Left lobe of liver (tissue), 2 donors: ENCODE measurements around the gene MRPS5. TPM values are rescaled to one million over a fixed set of nuclear protein-coding genes. Genes with fewer than 3 reads are reported as not detected.
"Not testable (repeated sequence)": the region's sequence is repeated elsewhere in the genome, so short reads cannot be mapped to it uniquely, and the experiment has no call there.

Experiments used
- ATAC-seq: fragments of 200-7000 bp; cut with Tn5 transposase; one replicate; pipeline ENCODE4 v1.9.1; 2020; ENCODE audit warnings: mild to moderate bottlenecking, moderate library complexity
- DNase-seq: peaks from one replicate; pipeline ENCODE4 v3.0.0-alpha.2; 2020; ENCODE audit warnings: low spot score
- total RNA-seq: library from RNA; stranded (reverse); gene quantifications from one replicate; pipeline ENCODE4 v1.2.1, GENCODE V29; 2021
- donor health status: DM: no; HTN: no; CAD: no; lungs with moderate emphysema.
- donor health status: DM: no; HTN: yes; CAD: no.

Gene MRPS5
- 34.7 TPM for total RNA-seq

DNA sequence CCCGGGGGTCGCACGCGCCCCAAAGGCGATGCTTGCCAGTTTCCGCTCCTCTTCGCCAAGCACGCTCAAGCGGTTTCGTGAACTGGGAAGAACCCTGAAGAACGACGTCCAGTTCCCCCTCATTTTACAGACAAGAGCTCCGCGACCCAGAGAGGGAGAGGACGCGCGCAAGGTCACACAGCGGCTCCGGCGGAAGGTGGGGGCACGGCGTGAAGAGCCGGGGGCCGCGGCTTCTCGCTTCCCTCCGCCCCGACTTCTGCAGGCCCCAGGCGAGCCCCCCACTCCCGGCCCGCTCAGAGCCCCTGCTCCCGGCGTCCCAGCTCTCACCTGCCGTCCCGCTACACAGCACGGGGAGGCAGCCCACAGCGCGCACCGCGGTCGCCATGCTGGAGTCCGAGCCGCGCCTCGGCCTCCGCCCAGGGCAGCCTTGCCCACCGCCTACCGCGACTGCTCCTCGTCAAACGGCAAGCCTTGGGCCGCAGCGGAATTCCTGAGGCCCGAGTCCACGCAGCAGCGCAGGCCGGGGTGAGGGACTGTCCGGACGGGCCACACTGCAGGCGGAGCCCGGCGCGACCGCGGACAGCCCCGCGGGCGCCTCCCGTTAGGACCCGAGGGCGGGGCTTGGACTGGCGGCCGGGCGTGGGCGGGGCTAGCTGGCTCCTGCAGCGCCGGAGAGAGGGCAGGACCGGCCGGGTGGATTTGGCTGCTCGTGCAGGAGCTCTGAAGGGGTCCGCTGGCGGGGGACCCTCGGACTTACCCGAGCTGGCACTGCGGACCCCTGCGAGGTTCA, at the start of gene MRPS5:
MRPS5 (minus strand) TSS at position 402 of the 790 bp plus-strand sequence; CDS start at position 385, 17 bp downstream.
- peak; percentile 90 for DNase-seq
- peak; percentile 97 for ATAC-seq

DNA sequence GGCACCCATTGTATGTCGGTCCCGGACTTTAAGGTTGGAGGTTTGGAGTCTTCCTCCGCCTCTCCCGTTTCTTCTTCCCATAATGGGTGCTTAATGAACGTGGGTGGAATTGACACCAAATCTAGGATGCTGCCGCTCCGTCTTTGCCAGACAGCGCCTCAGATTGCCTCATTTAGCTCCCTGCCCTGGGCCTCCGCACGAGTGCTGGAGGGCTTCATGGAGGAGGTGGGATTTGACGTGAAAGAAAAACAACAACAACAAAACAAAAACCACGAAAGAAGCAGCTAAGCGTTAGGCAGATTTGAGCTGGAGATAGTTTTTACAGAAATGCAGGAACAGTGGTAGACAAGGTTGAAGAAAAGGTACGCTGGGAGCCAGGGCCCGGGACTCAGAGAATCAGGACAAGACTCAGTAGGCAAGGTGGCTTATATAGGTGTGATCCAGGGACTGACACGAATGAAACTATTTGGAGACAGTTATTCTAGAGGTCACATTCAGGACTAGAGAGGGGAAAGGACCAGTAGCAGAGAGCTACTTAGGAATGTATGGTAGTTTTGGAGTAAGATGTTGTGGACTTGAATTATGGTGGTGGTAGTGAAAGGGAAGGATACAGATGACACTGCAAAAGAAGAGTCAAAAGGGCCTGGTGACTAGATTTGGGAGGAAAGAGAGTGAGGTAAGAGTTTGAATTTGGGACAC, 44.6 kb upstream of the MRPS5 start:
- DNase-seq (no peak), ATAC-seq (peak; percentile 20)

GRCh38 chr2:95165371-95166064, 43.9 kb upstream of the MRPS5 start, which contains the start of gene ZNF2:
Gene ZNF2 (plus strand): TSS chr2:95165809. CDS start chr2:95176227, 10,418 bp downstream.
- DNase-seq (peak; percentile 99), ATAC-seq (peak; percentile 96)

- DNase-seq: no peak
- ATAC-seq: no peak
These were observed 43.4 kb upstream of the MRPS5 start for GRCh38 chr2:95165030-95165370.

DNA sequence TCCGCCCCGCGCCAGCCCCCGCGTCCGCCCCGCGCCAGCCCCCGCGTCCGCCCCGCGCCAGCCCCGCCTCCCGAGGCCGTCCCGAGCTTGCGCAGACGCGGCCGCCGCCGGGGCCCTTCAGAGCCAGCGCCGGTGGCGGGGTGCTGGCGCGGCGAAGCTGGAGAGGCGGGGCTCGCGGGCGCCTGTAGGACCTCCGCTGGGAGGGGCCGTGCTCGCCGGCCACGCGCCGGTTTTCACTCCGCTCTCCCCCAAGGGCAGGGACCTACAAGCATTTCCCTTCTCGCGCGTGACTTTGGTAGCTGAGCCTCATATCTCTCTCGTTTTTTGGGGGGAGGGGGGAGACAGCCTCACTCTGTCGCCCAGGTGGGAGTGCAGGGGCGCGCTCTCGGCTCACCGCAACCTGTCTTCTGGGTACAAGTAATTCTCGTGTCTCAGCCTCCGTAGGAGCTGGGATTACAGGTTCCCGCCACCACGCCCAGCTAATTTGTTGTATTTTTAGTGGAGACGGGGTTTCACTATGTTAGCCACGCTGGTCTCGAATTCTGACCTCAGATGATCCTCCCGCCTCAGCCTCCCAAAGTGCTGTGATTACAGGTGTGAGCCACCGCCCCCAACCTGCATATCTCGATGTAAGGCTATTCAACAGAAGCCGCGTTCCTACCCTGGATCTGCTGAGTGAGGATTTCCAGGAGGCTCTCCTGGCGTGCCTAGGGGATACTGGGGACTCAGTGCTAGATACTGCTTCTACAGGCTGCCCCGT, 38.3 kb upstream of the MRPS5 start, which contains the start of gene ZNF514:
ZNF514 (minus strand) TSS at position 159 of the 760 bp plus-strand sequence. CDS start 6,595 bp downstream, outside the sequence.
- ATAC-seq (peak; percentile 94), DNase-seq (peak; percentile 76)

DNA sequence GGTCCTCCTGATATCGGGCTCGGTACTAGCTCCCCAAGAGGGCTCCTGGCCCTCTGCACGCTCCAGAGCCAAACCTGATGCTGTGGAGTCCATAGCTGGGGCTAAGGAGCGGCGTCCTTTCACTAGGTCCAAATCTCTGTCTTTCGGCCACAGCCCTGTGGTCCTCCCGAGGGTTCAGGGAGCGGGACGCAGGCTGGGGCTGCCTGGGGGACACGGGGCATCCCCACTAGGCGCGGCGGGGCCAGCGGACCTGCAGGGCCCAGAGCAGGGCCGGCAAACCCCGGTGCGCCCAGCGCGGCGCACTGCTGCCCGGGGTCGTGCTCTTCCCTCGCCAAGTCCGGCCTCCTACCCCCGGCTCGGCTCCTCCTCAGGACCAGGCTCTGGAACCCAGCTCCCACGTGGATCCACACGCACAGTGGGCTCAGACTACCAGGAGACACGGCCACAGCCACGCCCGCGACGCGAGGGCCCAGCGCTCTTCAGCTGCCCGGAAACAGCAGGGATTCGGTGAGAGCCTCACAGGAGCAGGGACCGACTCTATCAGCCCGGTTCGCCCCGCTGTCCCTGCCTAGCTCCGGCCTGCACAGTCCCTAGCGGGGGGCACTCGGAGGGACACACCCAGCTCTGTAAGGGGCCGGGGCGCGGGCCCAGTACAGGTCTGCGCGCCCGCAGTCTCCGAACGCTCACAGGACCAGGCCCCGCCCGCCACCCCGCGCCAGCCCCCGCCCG, 37.4 kb upstream of the MRPS5 start:
- peak; percentile 67 for ATAC-seq
- DNase-seq: peak; percentile 64

DNA sequence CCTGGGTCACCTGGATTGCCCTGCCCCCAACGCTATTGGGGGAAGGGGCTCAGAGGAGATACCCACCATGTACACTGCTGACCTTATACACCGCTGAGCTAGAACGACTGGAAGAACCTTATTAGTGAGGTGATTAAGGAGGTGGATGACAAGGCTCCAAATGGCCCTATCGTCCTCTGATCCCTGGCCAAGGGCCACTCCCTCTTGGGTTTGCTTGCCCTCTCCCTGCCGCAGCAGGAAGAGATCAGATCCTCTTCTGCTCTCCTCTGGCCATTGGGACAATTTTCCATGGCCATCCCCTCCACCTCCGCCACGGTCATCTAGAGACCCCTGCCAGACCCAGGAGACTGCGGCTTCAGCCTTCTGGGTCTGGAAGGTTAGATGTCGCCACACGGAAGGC, 36.8 kb upstream of the MRPS5 start:
- ATAC-seq (no peak), DNase-seq (no peak)

DNA sequence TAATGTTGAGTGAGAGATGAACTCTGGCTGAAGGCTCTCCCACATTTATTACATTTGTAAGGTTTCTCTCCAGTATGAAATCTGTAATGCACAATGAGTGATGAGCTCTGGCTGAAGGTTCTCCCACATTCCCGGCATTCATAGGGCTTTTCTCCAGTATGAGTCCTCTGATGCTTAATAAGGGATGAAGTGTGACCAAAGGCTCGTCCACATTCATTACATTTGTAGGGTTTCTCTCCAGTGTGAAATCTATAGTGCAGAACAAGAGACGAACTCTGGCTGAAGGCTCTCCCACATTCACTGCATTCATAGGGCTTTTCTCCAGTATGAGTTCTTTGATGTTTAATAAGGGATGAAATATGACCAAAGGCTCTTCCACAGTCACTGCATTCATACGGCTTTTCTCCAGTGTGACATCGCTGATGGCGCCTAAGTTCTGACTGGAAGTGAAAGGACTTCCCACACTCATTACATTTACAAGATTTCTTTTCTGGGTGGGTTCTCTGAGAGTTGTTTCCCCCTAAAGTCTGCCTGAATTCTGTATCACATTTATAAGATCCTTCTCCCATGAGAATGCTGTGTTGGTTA, 27.9 kb upstream of the MRPS5 start:
- ATAC-seq (no peak), DNase-seq (no peak)

DNA sequence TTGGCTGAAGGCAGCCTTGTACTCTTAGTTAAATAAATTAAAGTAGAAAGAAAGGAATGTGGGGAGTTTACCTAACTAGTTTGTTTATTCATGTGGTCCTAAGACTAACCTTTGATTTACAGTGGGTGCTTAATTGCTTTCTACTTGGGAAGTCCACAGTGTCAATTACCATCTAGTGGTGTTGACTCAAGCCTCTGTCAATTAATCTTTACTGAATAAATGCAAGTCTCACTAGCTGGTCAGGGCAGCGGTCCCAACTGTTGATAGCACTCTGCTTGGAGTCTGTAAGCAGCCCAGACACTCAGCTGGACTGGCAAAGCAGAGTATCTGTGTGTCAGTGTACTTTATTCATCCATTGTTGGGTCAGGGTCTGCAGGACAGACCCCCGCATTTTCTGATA, 22.2 kb upstream of the MRPS5 start:
- DNase-seq (no peak), ATAC-seq (no peak)

GRCh38 chr2:95138702-95139101, 17.1 kb upstream of the MRPS5 start:
- no peak for ATAC-seq
- no peak for DNase-seq

DNA sequence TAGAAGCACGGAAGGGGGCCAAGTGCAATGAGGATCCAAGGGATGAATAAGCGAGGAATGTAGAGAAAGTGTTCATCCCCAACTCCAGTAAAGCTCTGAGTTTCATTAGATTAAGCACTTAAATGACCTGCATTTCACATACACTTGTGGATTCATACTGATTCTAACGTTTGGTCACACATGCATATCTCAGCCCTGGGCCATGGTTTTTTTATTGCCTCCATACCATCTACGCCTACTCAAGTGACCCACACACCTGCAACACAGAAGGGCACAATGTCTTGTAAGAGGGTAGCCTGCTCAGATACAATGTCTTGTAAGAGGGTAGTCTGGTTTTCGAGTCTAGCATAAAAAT, 566 bp upstream of the MRPS5 start:
- ATAC-seq (no peak), DNase-seq (no peak)

DNA sequence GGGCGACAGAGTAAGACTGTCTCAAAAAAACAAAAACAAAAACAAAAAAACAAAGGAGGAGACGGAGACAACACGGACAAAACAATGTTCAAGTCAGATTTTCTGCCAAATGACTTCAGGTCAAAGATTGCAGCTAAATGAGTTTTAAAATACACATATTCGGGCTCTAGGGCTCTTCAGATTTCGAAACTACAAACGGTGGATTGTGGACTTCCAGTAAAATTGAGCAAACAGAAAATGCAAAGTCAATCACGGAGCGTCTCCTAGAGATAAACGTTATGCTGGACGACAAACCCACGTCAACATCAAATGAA, 558 bp downstream of the MRPS5 start:
- ATAC-seq: peak; percentile 63
- DNase-seq: no peak

DNA sequence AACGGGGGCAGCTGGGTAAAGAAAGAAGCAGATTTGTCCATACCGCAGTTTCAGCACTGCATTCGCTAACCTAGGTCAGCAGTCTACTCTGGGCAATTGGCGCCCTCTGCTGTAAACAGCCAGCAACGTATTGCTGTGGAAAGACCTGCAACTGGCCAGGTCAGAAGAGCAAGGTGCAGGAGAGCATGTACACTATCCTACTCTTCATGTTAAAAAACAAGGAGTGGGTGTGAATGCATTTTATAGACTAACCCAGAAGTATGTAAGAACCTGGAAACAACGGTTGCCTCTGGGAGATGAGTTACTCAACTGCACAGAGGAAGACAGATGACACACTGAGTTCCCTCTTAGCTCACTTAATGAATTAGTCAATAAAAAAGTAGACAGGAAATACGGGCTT, 6.2 kb downstream of the MRPS5 start:
- peak; percentile 78 for DNase-seq
- ATAC-seq: peak; percentile 100

DNA sequence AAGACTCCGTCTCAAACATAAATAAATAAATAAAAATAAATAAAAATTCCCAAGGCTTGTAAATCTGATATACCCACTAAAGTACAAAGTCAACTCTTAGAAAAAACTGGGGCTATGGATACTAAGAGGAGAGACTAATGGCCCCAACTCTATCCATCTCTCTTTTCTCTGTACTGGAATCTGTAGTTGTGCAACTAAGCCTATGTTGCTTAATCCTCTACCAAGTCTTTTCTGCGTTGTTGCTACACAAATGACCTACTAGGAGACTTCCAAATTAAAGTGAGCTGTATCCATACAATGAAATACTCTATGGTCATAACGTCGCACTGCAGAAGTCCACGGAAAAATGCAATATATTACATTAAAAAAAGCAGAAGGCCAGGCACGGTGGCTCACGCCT, 8.1 kb downstream of the MRPS5 start:
- ATAC-seq: no peak

DNA sequence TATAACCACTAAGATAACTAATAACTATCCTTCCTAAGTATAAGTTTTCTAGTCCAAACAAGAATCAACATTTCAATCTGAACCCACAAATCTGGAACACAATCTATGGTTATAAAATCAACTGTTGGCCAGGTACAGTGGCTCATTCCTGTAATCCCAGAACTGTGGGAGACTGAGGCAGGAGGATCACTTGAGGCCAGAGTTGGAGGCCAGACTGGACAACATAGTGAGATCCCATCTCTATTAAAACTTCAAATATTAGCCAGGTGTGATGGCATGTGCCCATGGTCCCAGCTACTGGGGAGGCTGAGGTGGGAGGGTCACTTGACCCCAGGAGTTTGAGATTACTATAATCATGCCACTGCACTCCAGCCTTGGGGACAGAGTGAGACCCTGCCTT, 11.2 kb downstream of the MRPS5 start:
- ATAC-seq: no peak
- no peak for DNase-seq

More for the DNA sequence above, 8.1 kb downstream of the MRPS5 start:
- no peak for DNase-seq

GRCh38 chr2:95109260-95109659, 12.3 kb downstream of the MRPS5 start:
- ATAC-seq: peak; percentile 34
- DNase-seq: no peak

DNA sequence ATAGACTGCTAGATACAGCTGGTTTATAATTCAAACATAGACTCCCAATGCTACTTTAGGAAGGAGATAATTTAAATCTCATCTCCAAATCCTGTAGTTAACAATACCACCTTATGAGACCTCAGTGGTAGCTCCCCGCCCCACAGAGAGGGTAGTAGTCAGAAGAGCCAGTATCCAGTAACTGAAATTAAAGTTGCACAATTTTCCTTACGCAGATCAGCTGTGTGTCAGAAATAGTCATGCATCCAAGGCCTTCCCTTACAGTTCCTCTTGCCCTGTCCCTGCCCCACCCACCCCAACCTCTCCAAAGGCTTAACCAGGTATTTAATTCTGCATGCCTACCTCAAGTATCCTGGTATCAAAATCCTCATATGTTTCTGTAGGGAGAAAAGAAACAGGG, 15.5 kb downstream of the MRPS5 start:
- DNase-seq (no peak), ATAC-seq (no peak)

GRCh38 chr2:95104606-95105005, 17.0 kb downstream of the MRPS5 start:
- no peak for DNase-seq
- ATAC-seq: no peak

GRCh38 chr2:95099910-95100309, 21.7 kb downstream of the MRPS5 start:
- DNase-seq (no peak), ATAC-seq (no peak)

- not testable (repeated sequence) for DNase-seq, ATAC-seq
These were observed 23.3 kb downstream of the MRPS5 start for GRCh38 chr2:95098273-95098672.
